ENCODE data around the gene NACC2. TPM values are rescaled to one million over a fixed set of nuclear protein-coding genes. Genes with fewer than 3 reads are reported as not detected.

Gene NACC2
- total and polyA plus RNA-seq, 2 experiments from 2014 or later, result 3.8 to 20.8 TPM

GRCh38 chr9:136092353-136092650 is 2.8 kb downstream of the NACC2 start:
- Mint-ChIP-seq H3K9me3 (no peaks in the 10 kb centered on the region), H3K36me3 (ENCODE audit: low read depth) (no peaks in the 10 kb centered on the region), H3K27ac (no peak overlapping the region), H3K4me3 (no peak overlapping the region), H3K4me1 (peaks cover 27% of the 10 kb centered on the region), H3K27me3 (ENCODE audit: insufficient read depth, low read depth, poor library complexity) (peaks cover 29% of the 10 kb centered on the region)
- no peak overlapping the region for H2AFZ ChIP-seq
- H4K20me1 ChIP-seq (replicated peaks; ENCODE audit: insufficient read depth), result no peaks in the 10 kb centered on the region
- H3K27ac ChIP-seq (ENCODE audit: low read depth), result no peak overlapping the region
- peaks cover 31% of the 10 kb centered on the region for H3K4me1 ChIP-seq (ENCODE audit: insufficient read depth)
- peaks cover 9% of the 10 kb centered on the region; the same call in 1 of the 2 replicates for H3K79me2 ChIP-seq (replicated peaks; ENCODE audit: insufficient read depth)
- H3K36me3 ChIP-seq (ENCODE audit: insufficient read depth), result no peaks in the 10 kb centered on the region
- H3K4me2 ChIP-seq, result no peak overlapping the region
- peaks cover 6% of the 10 kb centered on the region; the same call in 1 of the 2 replicates for H3F3A ChIP-seq (replicated peaks; ENCODE audit: low read depth)
- H3K4me3 ChIP-seq, result no peak overlapping the region
- no peak for DNase-seq (ENCODE audit: low spot score)
- no peaks in the 10 kb centered on the region for H3K9me2 ChIP-seq (ENCODE audit: insufficient read depth)
- ATAC-seq, result no peak; the same call in 2 of the 3 replicates
- peaks cover 31% of the 10 kb centered on the region for H3K27me3 ChIP-seq (ENCODE audit: insufficient read depth)
- TF ChIP-seq ETS1 (IDR thresholded peaks at IDR 0.05), result no peak
- TF ChIP-seq POLR2AphosphoS5 (IDR thresholded peaks at IDR 0.05; ENCODE audit: low read depth), result no peak
- no peak for TF ChIP-seq REST (IDR thresholded peaks at IDR 0.05; ENCODE audit: unreplicated experiment)
- peak in 1 of 2 experiments; percentile 33; a peak in 2 of 4 replicates for TF ChIP-seq CTCF (conservative IDR thresholded peaks at IDR 0.05; ENCODE audit: low read depth in 2 of 2)
- TF ChIP-seq EZH2 (IDR thresholded peaks at IDR 0.05; ENCODE audit: low read depth, unreplicated experiment), result no peak
- no peak for TF ChIP-seq NANOG (IDR thresholded peaks at IDR 0.05; ENCODE audit: borderline replicate concordance)
- TF ChIP-seq CREB1 (CRISPR knock-in tag; IDR thresholded peaks at IDR 0.05; ENCODE audit: low read depth), result no peak

- H3K4me3 Mint-ChIP-seq, result no peak overlapping the region
- Histone ChIP-seq H4K20me1 (replicated peaks; ENCODE audit: insufficient read depth) (no peaks in the 10 kb centered on the region), H3K4me2 (no peak overlapping the region), H3K4me1 (ENCODE audit: insufficient read depth) (peaks cover 31% of the 10 kb centered on the region), H3F3A (replicated peaks; ENCODE audit: low read depth) (peaks cover 6% of the 10 kb centered on the region; the same call in 1 of the 2 replicates), H3K79me2 (replicated peaks; ENCODE audit: insufficient read depth) (peaks cover 9% of the 10 kb centered on the region; the same call in 1 of the 2 replicates), H3K36me3 (ENCODE audit: insufficient read depth) (no peaks in the 10 kb centered on the region), H2AFZ (no peak overlapping the region), H3K27ac (ENCODE audit: low read depth) (peak overlapping the region; percentile 55; the same call in 1 of the 2 replicates), H3K4me3 (no peak overlapping the region), H3K27me3 (ENCODE audit: insufficient read depth) (peaks cover 27% of the 10 kb centered on the region), H3K9me2 (ENCODE audit: insufficient read depth) (no peaks in the 10 kb centered on the region)
- no peaks in the 10 kb centered on the region for H3K9me3 Mint-ChIP-seq
- peaks cover 26% of the 10 kb centered on the region for H3K27me3 Mint-ChIP-seq (ENCODE audit: insufficient read depth, low read depth, poor library complexity)
- ATAC-seq (no peak), DNase-seq (ENCODE audit: low spot score) (no peak)
- H3K4me1 Mint-ChIP-seq, result peaks cover 31% of the 10 kb centered on the region
- H3K27ac Mint-ChIP-seq, result peak overlapping the region; percentile 62; the same call in 1 of the 2 replicates
- H3K36me3 Mint-ChIP-seq (ENCODE audit: low read depth), result no peaks in the 10 kb centered on the region
- no peak for TF ChIP-seq CREB1 (CRISPR knock-in tag; IDR thresholded peaks at IDR 0.05; ENCODE audit: low read depth)
- no peak for TF ChIP-seq EZH2 (IDR thresholded peaks at IDR 0.05; ENCODE audit: low read depth, unreplicated experiment)
- TF ChIP-seq JUNB (IDR thresholded peaks at IDR 0.05; ENCODE audit: unreplicated experiment), result no peak
- no peak for TF ChIP-seq CTCF (conservative IDR thresholded peaks at IDR 0.05; ENCODE audit: low read depth in 2 of 2)
- TF ChIP-seq REST (IDR thresholded peaks at IDR 0.05; ENCODE audit: unreplicated experiment), result no peak
- no peak for TF ChIP-seq ZNF114 (CRISPR knock-in tag; IDR thresholded peaks at IDR 0.05)
Observed at GRCh38 chr9:136091582-136092352, 3.3 kb downstream of the NACC2 start.
